Measurements from ENCODE around the gene RIC3.

- no peak for TF ChIP-seq POLR2AphosphoS5 (IDR thresholded peaks at IDR 0.05)
- TF ChIP-seq, protein P1, sequence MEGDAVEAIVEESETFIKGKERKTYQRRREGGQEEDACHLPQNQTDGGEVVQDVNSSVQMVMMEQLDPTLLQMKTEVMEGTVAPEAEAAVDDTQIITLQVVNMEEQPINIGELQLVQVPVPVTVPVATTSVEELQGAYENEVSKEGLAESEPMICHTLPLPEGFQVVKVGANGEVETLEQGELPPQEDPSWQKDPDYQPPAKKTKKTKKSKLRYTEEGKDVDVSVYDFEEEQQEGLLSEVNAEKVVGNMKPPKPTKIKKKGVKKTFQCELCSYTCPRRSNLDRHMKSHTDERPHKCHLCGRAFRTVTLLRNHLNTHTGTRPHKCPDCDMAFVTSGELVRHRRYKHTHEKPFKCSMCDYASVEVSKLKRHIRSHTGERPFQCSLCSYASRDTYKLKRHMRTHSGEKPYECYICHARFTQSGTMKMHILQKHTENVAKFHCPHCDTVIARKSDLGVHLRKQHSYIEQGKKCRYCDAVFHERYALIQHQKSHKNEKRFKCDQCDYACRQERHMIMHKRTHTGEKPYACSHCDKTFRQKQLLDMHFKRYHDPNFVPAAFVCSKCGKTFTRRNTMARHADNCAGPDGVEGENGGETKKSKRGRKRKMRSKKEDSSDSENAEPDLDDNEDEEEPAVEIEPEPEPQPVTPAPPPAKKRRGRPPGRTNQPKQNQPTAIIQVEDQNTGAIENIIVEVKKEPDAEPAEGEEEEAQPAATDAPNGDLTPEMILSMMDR (IDR thresholded peaks at IDR 0.05 in 8 of 11, conservative IDR thresholded peaks at IDR 0.05 in 3 of 11), result no peak
These were observed 14.3 kb upstream of the RIC3 start for GRCh38 chr11:8183111-8183510.
